Measurements from ENCODE around the gene LYZL2. TPM values are rescaled to one million over a fixed set of nuclear protein-coding genes. Genes with fewer than 3 reads are reported as not detected.

The LYZL2 gene
- polyA plus RNA-seq, 1 experiment, result not detected

- DNase-seq (ENCODE audit: low read depth, low spot score), result no peak
- no peak overlapping the region for H3K27ac ChIP-seq (ENCODE audit: low read depth, low read length)
- no peak for TF ChIP-seq CTCF (IDR thresholded peaks at IDR 0.05; ENCODE audit: low read depth, low read length)
- no peaks in the 10 kb centered on the region for H3K9me3 ChIP-seq (ENCODE audit: control insufficient read depth, insufficient read depth, low read length)
- CTCF ChIA-PET, result interaction anchor here (2.0 to 3.8 kb wide), 4 partner anchors 11 to 59 kb away, joined by 7 to 43 read pairs (median 14); no protein-coding TSS in a partner anchor
- H3K4me3 ChIP-seq (ENCODE audit: low read depth, low read length), result no peak overlapping the region
- POLR2A ChIA-PET, result no interaction called here
- peaks cover 8% of the 10 kb centered on the region for H3K27me3 ChIP-seq (ENCODE audit: control insufficient read depth, insufficient read depth, low read length)
Observed at GRCh38 chr10:30580241-30580640, 49.3 kb downstream of the LYZL2 start.

- ChIA-PET CTCF (interaction anchor here (3.8 kb wide), 1 partner anchor 11 kb away, joined by 43 read pairs; no protein-coding TSS in a partner anchor), POLR2A (no interaction called here)
- no peak overlapping the region for H3K27ac ChIP-seq (ENCODE audit: low read depth, low read length)
- H3K27me3 ChIP-seq (ENCODE audit: control insufficient read depth, insufficient read depth, low read length), result peaks cover 11% of the 10 kb centered on the region
- H3K4me3 ChIP-seq (ENCODE audit: low read depth, low read length), result no peak overlapping the region
- no peak for TF ChIP-seq CTCF (IDR thresholded peaks at IDR 0.05; ENCODE audit: low read depth, low read length)
- DNase-seq (ENCODE audit: low read depth, low spot score), result no peak
- no peaks in the 10 kb centered on the region for H3K9me3 ChIP-seq (ENCODE audit: control insufficient read depth, insufficient read depth, low read length)
Observed at GRCh38 chr10:30579574-30579973, 50.0 kb downstream of the LYZL2 start.

- H3K27ac ChIP-seq (ENCODE audit: low read depth, low read length), result no peak overlapping the region
- POLR2A ChIA-PET, result no interaction called here
- peaks cover 24% of the 10 kb centered on the region for H3K27me3 ChIP-seq (ENCODE audit: control insufficient read depth, insufficient read depth, low read length)
- no peak for TF ChIP-seq CTCF (IDR thresholded peaks at IDR 0.05; ENCODE audit: low read depth, low read length)
- CTCF ChIA-PET, result interaction anchor here (1.1 kb wide), 1 partner anchor 14 kb away, joined by 4 read pairs; no protein-coding TSS in a partner anchor
- H3K9me3 ChIP-seq (ENCODE audit: control insufficient read depth, insufficient read depth, low read length), result no peaks in the 10 kb centered on the region
- no peak for DNase-seq (ENCODE audit: low read depth, low spot score)
- H3K4me3 ChIP-seq (ENCODE audit: low read depth, low read length), result no peak overlapping the region
Observed at GRCh38 chr10:30577048-30577447, 52.5 kb downstream of the LYZL2 start.

- TF ChIP-seq CTCF (IDR thresholded peaks at IDR 0.05; ENCODE audit: low read depth, low read length), result no peak
- no peak for DNase-seq (ENCODE audit: low read depth, low spot score)
- H3K27me3 ChIP-seq (ENCODE audit: control insufficient read depth, insufficient read depth, low read length), result peaks cover 25% of the 10 kb centered on the region
- ChIA-PET CTCF (no interaction called here), POLR2A (no interaction called here)
- no peak overlapping the region for H3K27ac ChIP-seq (ENCODE audit: low read depth, low read length)
- H3K4me3 ChIP-seq (ENCODE audit: low read depth, low read length), result no peak overlapping the region
- no peaks in the 10 kb centered on the region; the same call in 1 of the 2 replicates for H3K9me3 ChIP-seq (ENCODE audit: control insufficient read depth, insufficient read depth, low read length)
Observed at GRCh38 chr10:30576641-30577040, 52.9 kb downstream of the LYZL2 start.

GRCh38 chr10:30574432-30574796 is 55.1 kb downstream of the LYZL2 start:
- H3K9me3 ChIP-seq (ENCODE audit: control insufficient read depth, insufficient read depth, low read length), result no peaks in the 10 kb centered on the region; the same call in 1 of the 2 replicates
- POLR2A ChIA-PET, result no interaction called here
- CTCF ChIA-PET, result no interaction called here
- H3K4me3 ChIP-seq (ENCODE audit: low read depth, low read length), result no peak overlapping the region
- H3K27ac ChIP-seq (ENCODE audit: low read depth, low read length), result no peak overlapping the region
- DNase-seq (ENCODE audit: low read depth, low spot score), result no peak
- H3K27me3 ChIP-seq (ENCODE audit: control insufficient read depth, insufficient read depth, low read length), result peaks cover 31% of the 10 kb centered on the region
- TF ChIP-seq CTCF (IDR thresholded peaks at IDR 0.05; ENCODE audit: low read depth, low read length), result no peak

Data from AG04450 (cell line).